Parathyroid adenoma (tissue), 2 donors: Measurements from ENCODE around the gene AFDN.

Experiments used
- H2AFZ ChIP-seq: fragments of 300-600 bp; sonication (generic); one replicate; pipeline ENCODE4 v1.7.0; 2017; ENCODE audit warnings: antibody characterized with exemption, mild to moderate bottlenecking
- H3K27ac ChIP-seq: fragments of 300-600 bp; sonication (generic); one replicate; pipeline ENCODE4 v1.7.0; 2017
- H3K27me3 ChIP-seq: fragments of 300-600 bp; sonication (generic); one replicate; pipeline ENCODE4 v1.7.0; 2017; ENCODE audit warnings: low read length; ENCODE audit not compliant: control insufficient read depth, insufficient read depth
- H3K36me3 ChIP-seq: fragments of 300-600 bp; sonication (generic); one replicate; pipeline ENCODE4 v1.7.0; 2017; ENCODE audit warnings: low read length; ENCODE audit not compliant: control insufficient read depth, insufficient read depth
- H3K4me1 ChIP-seq: fragments of 300-600 bp; sonication (generic); one replicate; pipeline ENCODE4 v1.7.0; 2017; ENCODE audit warnings: control low read depth
- H3K4me2 ChIP-seq: fragments of 300-600 bp; sonication (generic); one replicate; pipeline ENCODE4 v1.7.0; 2017; ENCODE audit warnings: low read length
- H3K4me3 ChIP-seq: fragments of 300-600 bp; sonication (generic); one replicate; pipeline ENCODE4 v1.7.0; 2017; ENCODE audit warnings: low read depth, low read length
- H3K79me2 ChIP-seq: fragments of 300-600 bp; sonication (generic); one replicate; pipeline ENCODE4 v1.7.0; 2017; ENCODE audit warnings: control low read depth
- H3K9ac ChIP-seq: fragments of 300-600 bp; sonication (generic); one replicate; pipeline ENCODE4 v1.7.0; 2017; ENCODE audit warnings: mild to moderate bottlenecking
- H3K9me3 ChIP-seq: fragments of 300-600 bp; sonication (generic); one replicate; pipeline ENCODE4 v1.7.0; 2017; ENCODE audit warnings: low read length; ENCODE audit not compliant: control insufficient read depth
- TF ChIP-seq, protein P1 (sequence below): fragments of 300-600 bp; sonication (generic); IDR thresholded peaks from one replicate; pipeline ENCODE4 v1.7.0; 2017; ENCODE audit warnings: antibody characterized with exemption, mild to moderate bottlenecking
- donor health status: primary hyperparathyroidism.

AFDN gene

DNA sequence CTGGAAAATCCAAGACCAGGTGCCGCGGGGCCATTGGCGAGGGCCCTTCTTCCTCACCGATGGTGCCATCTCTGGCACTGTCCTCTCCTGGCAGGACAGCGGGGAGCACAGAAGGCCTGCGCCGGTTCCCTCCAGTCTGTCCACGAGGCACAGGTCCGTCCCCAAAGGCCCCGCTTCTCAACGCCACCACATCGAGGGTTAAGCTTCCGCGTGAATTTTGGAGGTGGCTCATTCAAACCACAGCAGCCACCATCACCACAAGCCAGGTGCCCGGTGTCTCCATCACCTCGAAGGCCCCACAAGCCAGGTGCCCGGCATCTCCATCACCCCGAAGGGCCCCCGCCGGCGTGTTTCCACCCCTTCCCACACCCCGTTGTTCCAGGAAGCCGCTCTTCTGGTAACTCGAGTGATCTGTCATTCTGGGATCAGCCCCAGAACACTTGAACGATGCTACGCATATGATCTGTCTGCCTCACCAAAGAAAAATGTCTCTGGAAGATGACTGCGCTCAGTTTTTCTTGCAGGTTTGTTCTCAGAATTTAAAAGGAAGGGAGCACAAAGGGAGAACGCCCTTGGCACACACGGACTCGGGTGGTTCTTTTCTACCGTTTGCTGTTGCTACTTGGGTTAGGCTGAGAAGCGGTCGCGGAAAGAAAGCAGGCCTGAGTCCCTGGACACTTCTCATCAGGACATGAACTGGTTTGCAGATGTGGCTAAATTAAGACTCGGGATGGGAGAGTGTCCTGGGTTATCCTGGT lies 160.9 kb downstream of the AFDN start:
- Histone ChIP-seq H3K27ac (no peak overlapping the region), H3K4me1 (no peaks in the 10 kb centered on the region), H3K9me3 (no peaks in the 10 kb centered on the region), H3K79me2 (no peaks in the 10 kb centered on the region), H3K27me3 (no peaks in the 10 kb centered on the region), H3K4me3 (no peak overlapping the region), H2AFZ (no peak overlapping the region), H3K4me2 (no peak overlapping the region), H3K9ac (no peak overlapping the region), H3K36me3 (no peaks in the 10 kb centered on the region)
- TF ChIP-seq, protein P1, sequence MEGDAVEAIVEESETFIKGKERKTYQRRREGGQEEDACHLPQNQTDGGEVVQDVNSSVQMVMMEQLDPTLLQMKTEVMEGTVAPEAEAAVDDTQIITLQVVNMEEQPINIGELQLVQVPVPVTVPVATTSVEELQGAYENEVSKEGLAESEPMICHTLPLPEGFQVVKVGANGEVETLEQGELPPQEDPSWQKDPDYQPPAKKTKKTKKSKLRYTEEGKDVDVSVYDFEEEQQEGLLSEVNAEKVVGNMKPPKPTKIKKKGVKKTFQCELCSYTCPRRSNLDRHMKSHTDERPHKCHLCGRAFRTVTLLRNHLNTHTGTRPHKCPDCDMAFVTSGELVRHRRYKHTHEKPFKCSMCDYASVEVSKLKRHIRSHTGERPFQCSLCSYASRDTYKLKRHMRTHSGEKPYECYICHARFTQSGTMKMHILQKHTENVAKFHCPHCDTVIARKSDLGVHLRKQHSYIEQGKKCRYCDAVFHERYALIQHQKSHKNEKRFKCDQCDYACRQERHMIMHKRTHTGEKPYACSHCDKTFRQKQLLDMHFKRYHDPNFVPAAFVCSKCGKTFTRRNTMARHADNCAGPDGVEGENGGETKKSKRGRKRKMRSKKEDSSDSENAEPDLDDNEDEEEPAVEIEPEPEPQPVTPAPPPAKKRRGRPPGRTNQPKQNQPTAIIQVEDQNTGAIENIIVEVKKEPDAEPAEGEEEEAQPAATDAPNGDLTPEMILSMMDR, result no peak

DNA sequence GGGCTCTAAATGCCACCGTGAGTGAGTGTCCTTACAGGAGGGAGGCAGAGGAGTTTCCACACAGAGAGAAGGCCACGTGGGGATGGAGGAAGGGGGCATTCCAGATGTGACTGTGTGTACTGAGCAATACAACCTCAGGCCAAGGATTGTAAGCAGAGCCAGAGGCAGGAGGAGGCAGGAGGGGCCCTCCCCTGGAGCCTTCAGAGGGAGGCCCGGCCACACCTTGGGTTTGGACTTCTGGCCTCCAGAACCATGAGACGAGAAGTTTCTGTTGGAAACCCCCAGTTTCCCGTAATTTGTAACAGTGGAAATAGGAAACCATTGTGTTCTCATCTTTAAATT lies 161.4 kb downstream of the AFDN start:
- Histone ChIP-seq H3K4me1 (no peaks in the 10 kb centered on the region), H3K9ac (no peak overlapping the region), H3K4me2 (no peak overlapping the region), H3K36me3 (no peaks in the 10 kb centered on the region), H3K4me3 (no peak overlapping the region), H2AFZ (no peak overlapping the region), H3K79me2 (no peaks in the 10 kb centered on the region), H3K27me3 (no peaks in the 10 kb centered on the region), H3K9me3 (no peaks in the 10 kb centered on the region), H3K27ac (no peak overlapping the region)
- TF ChIP-seq, protein P1, result no peak

DNA sequence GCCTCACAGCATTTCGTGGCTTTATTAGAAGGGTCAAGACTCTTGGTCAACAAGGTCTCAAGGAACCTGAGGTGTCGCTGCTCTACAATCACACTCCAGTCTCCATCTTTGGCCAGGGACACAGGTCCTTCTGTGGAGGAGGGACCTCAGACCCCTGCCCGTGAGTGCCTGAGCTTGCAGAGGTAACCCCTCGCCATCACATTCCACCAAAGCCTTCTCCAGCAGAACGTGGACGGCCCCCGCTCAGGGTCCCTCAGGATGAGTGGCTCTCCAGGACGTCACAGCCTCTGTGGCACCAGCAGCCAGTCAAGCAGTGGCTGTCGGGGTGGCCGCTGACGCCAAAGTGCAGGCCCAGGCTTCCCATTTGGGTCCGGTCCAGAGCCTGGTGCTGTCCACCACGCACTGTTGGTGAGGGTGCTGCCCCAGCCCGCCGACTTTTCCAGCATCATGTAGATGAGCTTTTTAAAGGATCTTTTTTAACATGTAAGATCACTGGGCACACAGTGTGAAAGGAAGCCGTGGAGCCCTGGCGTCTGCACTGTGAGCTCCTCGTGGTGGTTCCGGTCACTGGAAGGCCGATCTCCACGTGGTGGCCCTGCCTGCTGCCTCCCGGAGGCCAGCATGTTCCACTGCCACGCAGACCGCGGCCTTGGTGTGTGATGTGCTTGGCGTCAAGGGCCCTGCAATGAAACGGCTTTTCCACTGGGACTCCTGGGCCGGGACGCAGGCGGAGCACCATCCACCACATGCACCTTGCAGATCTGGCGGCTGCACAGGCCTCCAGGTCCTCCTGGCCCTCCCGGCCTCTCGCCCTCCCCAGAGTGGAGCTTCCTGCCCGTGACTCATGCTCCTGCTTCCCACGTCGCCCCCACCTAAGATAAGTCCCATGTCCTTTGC lies 162.5 kb downstream of the AFDN start:
- Histone ChIP-seq H3K36me3 (no peaks in the 10 kb centered on the region), H3K9ac (no peak overlapping the region), H3K4me1 (no peaks in the 10 kb centered on the region), H3K79me2 (no peaks in the 10 kb centered on the region), H3K9me3 (no peaks in the 10 kb centered on the region), H3K27ac (no peak overlapping the region), H3K4me2 (no peak overlapping the region), H3K27me3 (no peaks in the 10 kb centered on the region), H2AFZ (no peak overlapping the region), H3K4me3 (no peak overlapping the region)
- TF ChIP-seq, protein P1, result no peak

DNA sequence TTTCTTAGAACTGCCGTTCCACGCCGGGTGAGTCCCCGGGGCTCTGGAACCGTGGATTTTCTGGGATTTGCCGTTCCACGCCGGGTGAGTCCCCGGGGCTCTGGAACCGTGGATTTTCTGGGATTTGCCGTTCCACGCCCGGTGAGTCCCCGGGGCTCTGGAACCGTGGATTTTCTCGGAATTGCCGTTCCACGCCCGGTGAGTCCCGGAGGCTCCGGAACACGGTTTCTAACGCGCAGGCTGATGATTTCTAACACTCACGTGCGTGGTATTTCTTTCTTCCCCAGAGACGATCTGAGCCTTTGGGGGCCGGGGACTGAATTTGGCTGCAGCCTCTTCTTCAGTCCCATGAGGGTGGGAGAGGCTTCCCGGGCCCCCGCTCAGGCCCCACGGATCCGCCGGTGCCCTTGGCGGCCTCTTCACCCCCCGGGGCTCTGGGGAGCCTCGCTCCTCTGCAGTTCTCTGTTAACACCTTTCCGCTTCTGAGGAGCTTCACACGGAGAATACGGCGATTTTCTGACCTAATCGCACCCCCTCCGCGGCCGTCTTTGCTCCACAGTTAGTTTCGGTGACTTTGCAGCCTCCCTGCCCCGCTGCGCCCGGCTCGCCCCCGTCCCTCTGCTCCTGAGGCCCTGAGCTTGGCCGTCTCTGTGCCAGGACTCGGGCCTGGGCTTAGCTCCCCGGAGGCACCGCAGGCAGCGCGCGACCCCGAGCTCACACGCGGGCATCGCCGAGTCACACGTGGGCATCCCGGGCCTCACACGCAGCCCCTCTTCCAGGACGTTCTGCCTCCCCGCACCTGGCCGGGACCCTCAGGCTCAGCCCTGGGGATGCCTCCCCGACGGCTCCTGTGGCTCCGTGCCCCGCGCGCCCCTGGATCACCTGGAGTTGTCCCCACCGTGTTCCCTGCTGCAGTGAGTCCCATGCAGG lies 163.6 kb downstream of the AFDN start:
- Histone ChIP-seq H2AFZ (no peak overlapping the region), H3K27ac (no peak overlapping the region), H3K4me1 (no peaks in the 10 kb centered on the region), H3K27me3 (no peaks in the 10 kb centered on the region), H3K9me3 (no peaks in the 10 kb centered on the region), H3K36me3 (no peaks in the 10 kb centered on the region), H3K4me3 (no peak overlapping the region), H3K9ac (no peak overlapping the region), H3K4me2 (no peak overlapping the region), H3K79me2 (no peaks in the 10 kb centered on the region)
- TF ChIP-seq, protein P1, result no peak
